ENCODE data around the gene SIAH3. TPM values are rescaled to one million over a fixed set of nuclear protein-coding genes. Genes with fewer than 3 reads are reported as not detected.
A peak's percentile ranks its signal among the peaks of the same experiment; 100 is the strongest.

The SIAH3 gene
- total RNA-seq, 1 experiment from 2014 or later: not detected

- Histone ChIP-seq H2BK20ac (ENCODE audit: low read depth, low read length, poor library complexity, severe bottlenecking) (no peak overlapping the region), H3K14ac (ENCODE audit: insufficient read depth, low read length) (no peak overlapping the region), H2BK12ac (ENCODE audit: insufficient read length, low read depth, low read length) (no peak overlapping the region), H3K9ac (ENCODE audit: extremely low read depth, insufficient read length, low read length) (no peak overlapping the region), H3K56ac (ENCODE audit: insufficient read length, low read depth, low read length) (no peak overlapping the region), H4K5ac (ENCODE audit: insufficient read length, low read depth, low read length) (no peak overlapping the region), H3K4me1 (ENCODE audit: insufficient read depth, low read length) (no peaks in the 10 kb centered on the region; the same call in 1 of the 2 replicates), H4K20me1 (ENCODE audit: control insufficient read depth, insufficient read depth, insufficient read length) (no peaks in the 10 kb centered on the region), H2BK5ac (ENCODE audit: insufficient read length, low read length) (no peak overlapping the region), H2BK15ac (ENCODE audit: low read depth, low read length) (no peak overlapping the region), H3K23me2 (ENCODE audit: insufficient read length, low read depth, low read length, poor library complexity, severe bottlenecking) (no peaks in the 10 kb centered on the region), H3K27ac (ENCODE audit: insufficient read length, low read depth, low read length) (no peak overlapping the region), H3K27me3 (ENCODE audit: insufficient read depth, low read length) (no peaks in the 10 kb centered on the region), H2AK5ac (ENCODE audit: insufficient read length, low read length) (no peak overlapping the region), H4K91ac (ENCODE audit: insufficient read length, low read depth, low read length) (no peak overlapping the region), H3K9me3 (ENCODE audit: control insufficient read depth, low read depth, low read length) (no peaks in the 10 kb centered on the region), H3T11ph (ENCODE audit: low read length) (no peak overlapping the region), H3K79me1 (ENCODE audit: insufficient read depth, low read depth, low read length, poor library complexity, severe bottlenecking) (no peaks in the 10 kb centered on the region), H2BK120ac (ENCODE audit: low read depth, low read length, poor library complexity, severe bottlenecking) (no peak overlapping the region), H2AFZ (ENCODE audit: low read length) (no peak overlapping the region), H4K8ac (replicated peaks; ENCODE audit: insufficient read length, low read depth, low read length) (no peak overlapping the region), H3K18ac (ENCODE audit: insufficient read length, low read depth, low read length) (no peak overlapping the region), H3K79me2 (ENCODE audit: insufficient read depth, low read length) (no peaks in the 10 kb centered on the region), H3K4ac (ENCODE audit: low read depth, low read length) (no peak overlapping the region), H3K23ac (ENCODE audit: insufficient read length, low read depth, low read length) (no peak overlapping the region), H3K4me2 (ENCODE audit: insufficient read depth, insufficient read length, low read length) (no peak overlapping the region)
- peaks cover 3 to 14% of the 10 kb centered on the region in 2 experiments; a peak in 3 of 4 replicates for H3K4me1 Mint-ChIP-seq
- peak; percentile 55 for TF ChIP-seq CTCF (conservative IDR thresholded peaks at IDR 0.05)
- H3K27ac Mint-ChIP-seq: no peak overlapping the region
- peaks cover 0 to 2% (median 0%) of the 10 kb centered on the region in 3 experiments; a peak in 3 of 7 replicates for H3K36me3 Mint-ChIP-seq (ENCODE audit: insufficient read depth in 1 of 3, low read depth in 3 of 3)
- WGBS (ENCODE audit: extremely low coverage, insufficient read length, low lambda C conversion rate): no CpG with 5 or more reads among the region's 2 CpGs
- no peak for DNase-seq
- no peak overlapping the region for H3K4me3 Mint-ChIP-seq
- no peaks in the 10 kb centered on the region; the same call in 1 of the 2 replicates for H3K27me3 Mint-ChIP-seq (ENCODE audit: low read depth)
- H3K9me3 Mint-ChIP-seq: peaks cover 2 to 3% of the 10 kb centered on the region in 2 experiments; a peak in 3 of 5 replicates
Observed at GRCh38 chr13:45817833-45818232, 33.7 kb downstream of the SIAH3 start.
